ENCODE data around the gene C2orf76. TPM values are rescaled to one million over a fixed set of nuclear protein-coding genes. Genes with fewer than 3 reads are reported as not detected.

C2orf76 gene
- total and polyA plus RNA-seq, 10 of the 15 experiments (the other 5 are each of a cell fraction or from before 2014, with no cell fraction given), result 14.0 to 46.1 (median 25.4) TPM

DNA sequence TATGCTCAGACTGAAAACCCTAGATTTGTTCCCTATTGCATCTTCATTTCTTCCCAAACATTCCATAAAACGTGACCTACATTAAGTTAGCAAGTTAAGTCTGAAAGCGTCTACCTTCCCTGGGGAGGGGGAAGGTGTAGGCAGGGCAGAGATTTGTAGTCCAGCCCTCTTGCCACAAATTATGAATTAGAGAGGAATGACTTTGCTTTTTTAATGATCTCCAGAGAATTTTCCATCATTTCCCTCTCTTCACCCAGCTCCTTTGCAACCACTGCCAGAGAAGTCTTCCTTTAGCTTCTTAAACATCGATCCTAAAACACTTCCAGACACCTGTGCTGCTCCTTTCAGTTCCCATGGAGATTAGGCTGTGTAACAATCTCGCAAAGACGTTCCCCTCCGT is 1.2 kb downstream of the C2orf76 start:
- FAIRE-seq, result no peak
- peak overlapping the region; percentile 87 for H3K4me3 ChIP-seq
- peak in 1 of 2 experiments; percentile 16; a peak in 1 of 4 replicates for TF ChIP-seq IKZF2 (IDR thresholded peaks at IDR 0.05)
- no peak for TF ChIP-seq ZNF384 (IDR thresholded peaks at IDR 0.05; ENCODE audit: borderline replicate concordance, low read depth, low read length)
- TF ChIP-seq SIX5 (IDR thresholded peaks at IDR 0.05; ENCODE audit: low read depth, low read length, severe bottlenecking), result no peak
- TF ChIP-seq, protein P1, sequence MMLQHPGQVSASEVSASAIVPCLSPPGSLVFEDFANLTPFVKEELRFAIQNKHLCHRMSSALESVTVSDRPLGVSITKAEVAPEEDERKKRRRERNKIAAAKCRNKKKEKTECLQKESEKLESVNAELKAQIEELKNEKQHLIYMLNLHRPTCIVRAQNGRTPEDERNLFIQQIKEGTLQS (IDR thresholded peaks at IDR 0.05; ENCODE audit: borderline replicate concordance, extremely low read depth, low read depth, low read length), result no peak
- TF ChIP-seq BHLHE40 (IDR thresholded peaks at IDR 0.05; ENCODE audit: borderline replicate concordance in 1 of 2, low read depth in 2 of 2, low read length in 1 of 2), result peak in 1 of 2 experiments; percentile 26; a peak in 1 of 4 replicates
- no peak for TF ChIP-seq WRNIP1 (IDR thresholded peaks at IDR 0.05; ENCODE audit: borderline replicate concordance, low read depth, low read length)
- TF ChIP-seq, protein P2, sequence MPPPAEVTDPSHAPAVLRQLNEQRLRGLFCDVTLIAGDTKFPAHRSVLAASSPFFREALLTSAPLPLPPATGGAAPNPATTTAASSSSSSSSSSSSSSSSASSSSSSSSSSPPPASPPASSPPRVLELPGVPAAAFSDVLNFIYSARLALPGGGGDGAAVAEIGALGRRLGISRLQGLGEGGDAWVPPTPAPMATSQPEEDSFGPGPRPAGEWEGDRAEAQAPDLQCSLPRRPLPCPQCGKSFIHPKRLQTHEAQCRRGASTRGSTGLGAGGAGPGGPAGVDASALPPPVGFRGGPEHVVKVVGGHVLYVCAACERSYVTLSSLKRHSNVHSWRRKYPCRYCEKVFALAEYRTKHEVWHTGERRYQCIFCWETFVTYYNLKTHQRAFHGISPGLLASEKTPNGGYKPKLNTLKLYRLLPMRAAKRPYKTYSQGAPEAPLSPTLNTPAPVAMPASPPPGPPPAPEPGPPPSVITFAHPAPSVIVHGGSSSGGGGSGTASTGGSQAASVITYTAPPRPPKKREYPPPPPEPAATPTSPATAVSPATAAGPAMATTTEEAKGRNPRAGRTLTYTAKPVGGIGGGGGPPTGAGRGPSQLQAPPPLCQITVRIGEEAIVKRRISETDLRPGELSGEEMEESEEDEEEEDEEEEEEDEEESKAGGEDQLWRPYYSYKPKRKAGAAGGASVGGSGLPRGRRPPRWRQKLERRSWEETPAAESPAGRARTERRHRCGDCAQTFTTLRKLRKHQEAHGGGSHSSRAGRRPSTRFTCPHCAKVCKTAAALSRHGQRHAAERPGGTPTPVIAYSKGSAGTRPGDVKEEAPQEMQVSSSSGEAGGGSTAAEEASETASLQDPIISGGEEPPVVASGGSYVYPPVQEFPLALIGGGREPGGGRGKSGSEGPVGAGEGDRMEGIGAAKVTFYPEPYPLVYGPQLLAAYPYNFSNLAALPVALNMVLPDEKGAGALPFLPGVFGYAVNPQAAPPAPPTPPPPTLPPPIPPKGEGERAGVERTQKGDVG (CRISPR knock-in tag; IDR thresholded peaks at IDR 0.05), result no peak
- TF ChIP-seq FOXM1 (IDR thresholded peaks at IDR 0.05; ENCODE audit: low read depth, low read length), result no peak
- TF ChIP-seq JUND (IDR thresholded peaks at IDR 0.05; ENCODE audit: low read depth, low read length), result no peak
- no peak for TF ChIP-seq NFIC (IDR thresholded peaks at IDR 0.05; ENCODE audit: low read depth, low read length)
- no peak for TF ChIP-seq ZNF24 (IDR thresholded peaks at IDR 0.05)
- no peak for TF ChIP-seq POLR2AphosphoS5 (IDR thresholded peaks at IDR 0.05; ENCODE audit: low read length)

More for the DNA sequence above, 1.2 kb downstream of the C2orf76 start:
- no TSS peak for BruUV-seq (replicated peaks)
- Histone ChIP-seq H3K9me3 (replicated peaks; ENCODE audit: control insufficient read depth, insufficient read depth, low read length) (no peaks in the 10 kb centered on the region), H4K20me1 (ENCODE audit: control insufficient read depth, insufficient read depth) (peaks cover 6% of the 10 kb centered on the region; the same call in 1 of the 2 replicates), H3K4me2 (ENCODE audit: control insufficient read depth, insufficient read depth) (peak overlapping the region; percentile 44), H2AFZ (ENCODE audit: control insufficient read depth, low read depth, low read length) (no peak overlapping the region), H3K27me3 (replicated peaks in 1 of 2; ENCODE audit: control insufficient read depth in 2 of 2, insufficient read depth in 2 of 2, low read length in 1 of 2) (no peaks in the 10 kb centered on the region), H3K4me1 (ENCODE audit: control insufficient read depth, insufficient read depth, low read length) (peaks cover 23% of the 10 kb centered on the region), H3K9ac (ENCODE audit: control insufficient read depth, insufficient read depth, low read length) (peak overlapping the region; percentile 73), H3K36me3 (ENCODE audit: control insufficient read depth in 2 of 2, insufficient read depth in 2 of 2, low read length in 1 of 2) (peaks cover 2 to 8% of the 10 kb centered on the region in 2 experiments), H3K27ac (ENCODE audit: control insufficient read depth, insufficient read depth) (peak overlapping the region; percentile 85), H3K79me2 (ENCODE audit: control insufficient read depth, insufficient read depth, low read length) (peaks cover 66% of the 10 kb centered on the region)
- ChIA-PET SMC1A (ENCODE audit: uncharacterized antibody, unreplicated experiment) (interaction anchor here (0.6 to 9.4 kb wide), 10 partner anchors 13 to 56 kb away, joined by 3 to 120 read pairs (median 4); no protein-coding TSS in a partner anchor), CTCF (interaction anchor here (0.7 to 4.0 kb wide), 4 partner anchors 11 to 111 kb away, joined by 3 to 31 read pairs (median 6); no protein-coding TSS in a partner anchor), RAD21 (ENCODE audit: unreplicated experiment) (interaction anchor here (0.6 to 2.7 kb wide), 6 partner anchors 8 to 61 kb away, joined by 3 to 21 read pairs (median 3); no protein-coding TSS in a partner anchor), POLR2A (interaction anchor here (0.7 to 9.2 kb wide), 3 partner anchors 12 to 26 kb away, joined by 3 to 138 read pairs (median 3); no protein-coding TSS in a partner anchor)
- in situ Hi-C loops (cut with MboI) (no loop called here), intact Hi-C loops (cut with micrococcal nuclease; ENCODE audit: unreplicated experiment) (no loop called here)
- 17% methylated on average over 6 of the region's 6 CpGs for WGBS (ENCODE audit: insufficient coverage, insufficient replicate concordance, low lambda C conversion rate, missing lambda C conversion rate)
- no peak for ATAC-seq
- DNase-seq (ENCODE audit: low read depth, low spot score), result no peak

Data from GM12878 (cell line).